Right ventricle myocardium superior (tissue), 1 donor: ENCODE measurements around the gene C22orf39. TPM values are rescaled to one million over a fixed set of nuclear protein-coding genes. Genes with fewer than 3 reads are reported as not detected.

Source experiments
- ATAC-seq: fragments of 200-7000 bp; cut with Tn5 transposase; one replicate; pipeline ENCODE4 v1.9.1; 2020; ENCODE audit warnings: mild to moderate bottlenecking; ENCODE audit not compliant: poor library complexity
- DNase-seq: peaks from one replicate; pipeline ENCODE4 v3.0.0-alpha.2; 2020
- intact Hi-C: fragments of 100-400 bp; cut with DNase I; formaldehyde crosslinking; loops from one replicate; pipeline ENCODE4 v1.11.2; 2022
- long read RNA-seq: library from polyadenylated mRNA; unstranded; transcript quantifications from one replicate; pipeline ENCODE4 v2.0.0, GENCODE V29; 2021
- total RNA-seq: library from RNA; stranded (reverse); fragmentation: NEBNext Ultra II Directional; extraction: Animal tissue kit (Norgen Biotek cat#: 25700); gene quantifications from one replicate; pipeline ENCODE4 v1.2.1, GENCODE V29; 2021
- donor health status: DM: no; HTN: yes; CAD: no; lungs with severe emphysema.

Gene C22orf39
- 65.7 TPM for total RNA-seq
- long read RNA-seq, transcript C22orf39-202 (3 exons, 3,350 nt): major isoform, 210 of 251 reads
- long read RNA-seq, transcript C22orf39-203 (3 exons, 1,005 nt): minor isoform, 17 of 251 reads
- long read RNA-seq, partial matches to known transcripts: 21 of 251 reads
- long read RNA-seq, other reads (novel, unspliced or antisense): 3 of 251 reads

DNA sequence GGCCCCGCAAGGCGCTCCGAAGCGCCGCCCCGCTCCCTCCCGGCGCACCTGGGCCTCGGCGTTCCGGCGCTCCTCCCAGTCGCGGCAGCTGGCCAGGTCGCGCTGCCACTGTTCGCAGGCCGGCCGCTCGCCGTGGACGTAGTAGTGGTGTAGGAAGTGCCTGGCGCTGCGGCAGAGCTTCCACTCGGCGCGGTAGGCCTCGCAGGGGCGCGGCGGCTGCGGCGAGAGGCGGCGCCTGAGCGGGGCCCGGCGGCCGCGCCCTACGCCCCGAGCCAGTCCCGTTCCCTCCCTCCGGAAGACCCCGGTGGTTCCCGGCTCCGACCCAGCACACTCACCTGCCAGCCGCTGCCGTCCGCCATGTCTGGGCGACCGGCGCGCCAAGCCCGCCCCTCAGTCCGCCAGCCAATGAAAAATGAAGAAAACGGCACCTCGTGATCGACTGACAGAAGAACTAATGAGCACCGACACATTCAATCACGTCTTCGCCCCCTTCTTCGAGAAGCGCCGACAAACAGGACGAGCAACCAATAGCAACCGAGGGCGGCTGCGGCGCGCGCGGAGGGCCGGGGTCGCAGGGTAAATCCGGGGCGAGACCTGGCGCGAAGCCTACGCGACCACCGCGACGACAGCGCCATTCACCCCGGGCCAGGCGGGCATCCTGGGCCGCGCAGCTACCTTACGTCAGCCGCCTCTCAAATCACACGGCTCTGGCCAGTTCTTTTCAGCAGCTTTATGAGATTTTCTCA is at the start of gene C22orf39:
C22orf39 (minus strand) TSS at position 382 of the 746 bp plus-strand sequence; CDS start at position 359, 23 bp downstream.
- DNase-seq: peak; percentile 91
- intact Hi-C loops: no loop called here
- ATAC-seq: peak; percentile 97

DNA sequence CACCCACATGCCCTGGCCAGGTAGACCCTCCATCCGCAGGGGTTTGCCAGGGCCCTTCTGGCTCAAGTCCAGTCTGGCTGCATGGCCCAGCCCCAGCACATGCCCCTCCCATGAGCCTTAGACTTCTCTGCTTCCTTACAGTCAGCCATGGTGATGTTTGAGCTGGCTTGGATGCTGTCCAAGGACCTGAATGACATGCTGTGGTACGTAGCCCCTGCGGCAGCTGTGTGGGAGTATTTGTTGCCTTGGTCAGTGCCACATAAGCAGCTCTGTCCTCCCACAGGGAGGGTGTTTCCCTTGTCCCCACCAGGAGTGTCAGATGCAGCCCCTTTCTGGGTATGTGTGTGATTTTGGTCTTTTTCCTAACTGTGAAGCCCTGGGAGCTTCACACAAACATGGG is 49.7 kb upstream of the C22orf39 start:
- no peak for ATAC-seq
- DNase-seq: no peak
- intact Hi-C loops: no loop called here

DNA sequence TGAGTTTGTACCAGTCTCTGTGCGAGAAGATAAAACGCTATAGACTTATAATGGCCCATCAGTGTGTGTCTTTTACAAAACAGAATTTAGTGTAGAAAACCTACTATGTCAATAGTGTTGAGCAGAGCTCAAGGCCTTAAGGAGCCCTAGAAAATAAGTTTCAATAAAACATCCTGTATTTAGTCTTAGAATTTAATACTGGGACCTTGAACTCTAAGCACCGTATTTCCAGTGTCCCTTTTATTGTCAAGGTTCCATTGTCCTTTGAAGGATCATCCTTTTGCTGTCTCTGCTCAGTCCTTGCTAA is 48.8 kb upstream of the C22orf39 start:
- intact Hi-C loops: no loop called here
- DNase-seq: no peak
- no peak for ATAC-seq

DNA sequence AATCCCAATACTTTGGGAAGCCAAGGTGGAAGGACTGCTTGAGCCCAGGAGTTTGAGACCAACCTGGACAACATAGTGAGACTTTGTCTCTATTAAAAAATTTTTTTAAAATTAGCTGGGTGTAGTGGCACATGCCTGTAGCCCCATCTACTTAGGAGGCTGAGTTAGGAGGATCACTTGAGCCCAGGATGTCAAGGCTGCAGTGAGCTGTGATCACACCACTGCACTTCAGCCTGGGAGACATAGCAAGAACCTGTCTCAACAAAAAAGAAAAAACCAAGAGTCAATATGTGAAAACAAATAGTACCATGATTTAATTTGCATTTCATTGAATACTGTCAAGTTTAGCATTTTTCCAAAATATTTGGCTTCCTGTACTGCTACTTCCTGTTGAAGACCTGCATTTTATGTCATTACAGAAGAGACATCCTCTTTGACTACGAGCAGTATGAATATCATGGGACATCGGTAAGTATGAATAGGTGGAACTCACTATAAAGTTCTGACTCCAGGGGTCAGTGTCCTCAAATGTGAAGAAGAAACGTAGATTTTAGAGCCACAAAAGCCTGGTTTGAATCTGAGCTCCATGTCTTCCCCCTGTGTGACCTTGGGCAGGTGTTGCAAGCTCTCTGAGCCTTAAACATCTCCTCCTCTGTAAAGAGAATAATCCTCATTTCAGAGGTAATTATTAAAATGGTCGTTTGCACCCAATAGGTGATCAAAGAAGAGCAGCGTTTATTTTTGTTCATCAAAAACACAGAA is 48.2 kb upstream of the C22orf39 start:
- intact Hi-C loops: loop anchor here (2.0 kb wide), 1 partner anchor 135 kb away; no protein-coding TSS in a partner anchor
- ATAC-seq: no peak
- DNase-seq: no peak

- ATAC-seq (no peak), DNase-seq (no peak)
- intact Hi-C loops: loop anchor here (2.0 kb wide), 1 partner anchor 136 kb away; no protein-coding TSS in a partner anchor
Observed at GRCh38 chr22:19494676-19495173, 47.2 kb upstream of the C22orf39 start.

GRCh38 chr22:19494001-19494560 is 46.6 kb upstream of the C22orf39 start:
- DNase-seq: no peak
- intact Hi-C loops: loop anchor here (2.0 kb wide), 1 partner anchor 137 kb away; no protein-coding TSS in a partner anchor
- ATAC-seq: no peak

DNA sequence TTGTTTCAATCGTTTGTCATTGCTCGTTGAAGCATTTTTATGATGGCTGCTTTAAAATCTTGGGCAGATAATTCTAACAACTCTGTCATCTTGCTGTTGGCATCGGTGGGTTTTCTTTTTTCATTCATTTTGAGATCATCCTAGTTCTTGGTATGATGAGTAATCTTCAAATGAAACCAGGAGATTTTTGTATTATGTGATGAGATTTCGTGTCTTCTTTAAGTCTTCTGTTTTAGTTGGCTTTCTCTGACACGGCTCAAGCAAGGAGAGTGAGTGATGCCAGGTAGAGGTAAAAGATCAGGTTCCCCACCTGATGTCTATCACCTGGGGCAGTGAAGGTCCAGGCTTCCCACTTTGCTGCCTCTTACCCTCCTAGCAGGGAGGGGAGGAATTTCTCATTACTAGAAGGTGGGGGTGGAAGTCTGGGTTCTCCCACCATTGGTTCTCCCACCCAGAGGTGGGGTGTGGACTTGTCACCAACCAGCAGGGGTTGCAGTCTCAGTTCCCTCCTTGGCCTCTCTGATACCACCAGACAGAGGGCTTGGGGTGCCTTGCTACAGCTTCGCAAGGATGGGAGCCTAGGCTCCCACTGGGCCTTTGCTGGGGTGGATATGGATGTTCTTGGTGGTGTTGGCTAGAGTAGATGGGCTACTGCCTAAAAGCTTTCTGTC is 45.1 kb upstream of the C22orf39 start:
- DNase-seq: no peak
- ATAC-seq: no peak
- intact Hi-C loops: no loop called here

- intact Hi-C loops: no loop called here
- DNase-seq (no peak), ATAC-seq (no peak)
Observed at GRCh38 chr22:19490628-19491230, 43.2 kb upstream of the C22orf39 start.

DNA sequence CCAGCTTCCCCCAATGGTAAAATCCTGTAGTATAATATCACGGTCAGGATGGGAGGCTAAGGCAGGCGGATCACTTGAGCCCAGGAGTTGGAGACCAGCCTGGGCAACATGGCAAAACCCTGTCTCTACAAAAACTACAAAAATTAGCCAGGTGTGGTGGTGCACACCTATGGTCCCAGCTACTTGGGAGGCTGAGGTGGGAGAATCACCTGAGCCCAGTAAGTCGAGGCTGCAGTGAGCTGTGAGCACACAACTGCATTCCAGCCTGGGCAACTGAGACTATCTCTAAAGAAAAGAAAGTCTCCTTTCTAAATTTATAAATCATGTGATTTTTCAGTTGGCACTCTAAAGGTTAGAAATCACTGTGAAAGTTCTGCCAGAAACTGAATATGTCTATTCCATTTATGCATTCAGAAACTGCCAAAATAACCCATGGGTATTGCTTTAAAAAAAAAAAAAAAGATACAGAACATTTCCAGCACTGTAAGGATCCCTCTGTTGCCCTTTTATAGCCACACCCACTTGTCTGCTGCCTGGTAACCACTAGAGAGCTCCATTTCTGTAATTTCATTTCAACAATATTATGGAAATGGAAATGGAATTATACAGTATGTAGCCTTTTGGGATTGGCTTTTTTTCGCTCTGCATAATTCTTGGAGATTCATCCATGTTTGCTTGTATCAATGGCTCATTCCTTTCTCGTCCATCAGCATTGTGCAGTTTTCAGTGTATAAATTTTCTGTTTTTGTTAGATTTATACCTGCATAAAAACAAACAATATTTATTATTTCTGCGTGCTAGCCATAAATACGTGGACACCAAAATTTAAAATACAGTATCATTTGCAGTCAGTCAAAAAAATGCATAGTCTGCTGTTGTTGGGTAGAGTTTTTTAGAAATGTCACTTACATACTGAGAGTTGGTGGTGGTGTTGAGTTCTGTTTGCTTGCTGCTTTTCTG is 41.7 kb upstream of the C22orf39 start:
- no peak for DNase-seq
- peak; percentile 60 for ATAC-seq

DNA sequence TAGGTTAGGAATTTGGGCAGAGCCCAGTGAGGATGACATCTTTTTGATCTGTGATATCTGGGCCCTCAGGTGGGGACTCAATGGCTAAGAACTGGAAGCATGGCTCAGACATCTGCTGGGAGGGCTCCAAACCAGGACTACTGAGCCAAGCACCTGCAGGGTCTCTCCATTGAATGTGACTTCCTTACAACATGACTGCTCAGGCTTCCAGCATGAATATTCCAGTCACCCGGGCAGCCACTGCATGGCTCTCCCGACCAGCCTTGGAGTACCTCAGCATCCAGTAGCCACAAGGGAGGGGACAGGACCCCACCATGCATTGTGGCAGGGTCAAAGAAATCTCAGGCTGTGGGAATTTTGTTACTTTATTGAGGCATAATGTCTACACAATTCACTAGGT is 40.8 kb upstream of the C22orf39 start:
- intact Hi-C loops: no loop called here
- no peak for ATAC-seq

More for the DNA sequence above, 41.7 kb upstream of the C22orf39 start:
- intact Hi-C loops: no loop called here

GRCh38 chr22:19483481-19484244 is 36.2 kb upstream of the C22orf39 start:
- ATAC-seq: no peak
- intact Hi-C loops: no loop called here

More for the DNA sequence above, 40.8 kb upstream of the C22orf39 start:
- no peak for DNase-seq

GRCh38 chr22:19482297-19482696 is 34.8 kb upstream of the C22orf39 start:
- intact Hi-C loops: no loop called here
- DNase-seq: no peak
- no peak for ATAC-seq

More at GRCh38 chr22:19483481-19484244, 36.2 kb upstream of the C22orf39 start:
- DNase-seq: no peak

GRCh38 chr22:19480789-19481188 is 33.3 kb upstream of the C22orf39 start:
- ATAC-seq: no peak
- no peak for DNase-seq
- intact Hi-C loops: no loop called here

DNA sequence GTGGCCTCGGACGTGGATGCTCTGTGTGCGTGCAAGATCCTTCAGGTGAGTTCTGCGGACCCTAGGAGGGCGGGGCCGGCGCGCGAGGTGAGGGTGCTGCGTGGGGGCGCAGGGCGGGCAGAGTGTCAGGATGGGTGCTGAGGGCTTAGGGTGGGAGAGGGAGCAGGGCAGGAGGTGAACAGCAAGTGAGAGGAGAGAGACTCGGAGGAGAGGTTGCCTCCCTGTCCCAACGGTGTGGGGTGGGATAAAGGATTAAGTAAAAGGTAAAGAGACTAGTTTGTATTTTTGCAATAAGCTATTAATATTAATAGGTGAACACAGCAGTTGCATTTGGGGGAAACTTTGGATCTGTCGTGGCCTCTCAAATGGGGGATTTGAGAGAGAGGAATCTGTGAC is 32.7 kb upstream of the C22orf39 start:
- intact Hi-C loops: no loop called here
- ATAC-seq (no peak), DNase-seq (no peak)

DNA sequence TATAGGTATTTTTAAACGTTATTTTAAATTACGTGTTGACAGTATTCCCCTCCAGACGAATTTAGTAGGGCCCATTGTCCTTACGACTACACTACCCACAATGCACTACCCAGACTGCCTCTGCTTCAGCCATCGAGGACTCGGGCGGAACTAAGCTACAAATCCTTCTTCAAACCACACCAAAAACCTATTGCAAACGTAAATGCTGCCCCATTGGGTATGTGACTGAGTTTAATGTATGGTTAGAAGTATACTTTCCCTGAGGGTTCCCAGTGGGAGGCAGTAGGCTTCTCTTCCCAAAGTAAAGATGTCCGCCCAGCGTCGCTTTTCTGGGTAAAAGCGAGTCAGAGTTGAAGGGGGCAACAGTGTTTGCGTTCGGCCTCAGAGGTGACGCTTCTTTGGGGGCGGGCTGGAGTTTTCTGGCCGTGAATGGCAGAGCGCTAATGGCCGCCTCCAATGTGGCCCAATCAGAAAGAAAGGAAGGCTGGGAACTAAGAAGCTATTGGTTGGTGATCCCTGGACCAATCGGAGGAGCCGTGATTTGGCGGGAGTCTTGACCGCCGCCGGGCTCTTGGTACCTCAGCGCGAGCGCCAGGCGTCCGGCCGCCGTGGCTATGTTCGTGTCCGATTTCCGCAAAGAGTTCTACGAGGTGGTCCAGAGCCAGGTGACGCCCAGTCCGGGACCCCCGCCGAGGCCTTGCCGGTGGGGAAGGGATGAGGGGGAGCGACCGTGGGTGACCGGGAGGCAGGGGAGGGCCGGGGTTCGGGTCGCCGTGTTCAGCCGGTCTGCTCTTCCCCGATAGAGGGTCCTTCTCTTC is 32.1 kb upstream of the C22orf39 start, which contains the start of gene CDC45:
CDC45 (plus strand) TSS at position 566 of the 818 bp plus-strand sequence; CDS start at position 615, 49 bp downstream.
- DNase-seq (peak; percentile 97), ATAC-seq (peak; percentile 97)
- intact Hi-C loops: loop anchor here (10.0 kb wide), 1 partner anchor 95 kb away; no protein-coding TSS in a partner anchor
